ENCODE data around the gene NHERF1. TPM values are rescaled to one million over a fixed set of nuclear protein-coding genes. Genes with fewer than 3 reads are reported as not detected.

The NHERF1 gene
- polyA plus RNA-seq, 1 of the 3 experiments (the other 2 are of a cell fraction): 40.1 TPM

DNA sequence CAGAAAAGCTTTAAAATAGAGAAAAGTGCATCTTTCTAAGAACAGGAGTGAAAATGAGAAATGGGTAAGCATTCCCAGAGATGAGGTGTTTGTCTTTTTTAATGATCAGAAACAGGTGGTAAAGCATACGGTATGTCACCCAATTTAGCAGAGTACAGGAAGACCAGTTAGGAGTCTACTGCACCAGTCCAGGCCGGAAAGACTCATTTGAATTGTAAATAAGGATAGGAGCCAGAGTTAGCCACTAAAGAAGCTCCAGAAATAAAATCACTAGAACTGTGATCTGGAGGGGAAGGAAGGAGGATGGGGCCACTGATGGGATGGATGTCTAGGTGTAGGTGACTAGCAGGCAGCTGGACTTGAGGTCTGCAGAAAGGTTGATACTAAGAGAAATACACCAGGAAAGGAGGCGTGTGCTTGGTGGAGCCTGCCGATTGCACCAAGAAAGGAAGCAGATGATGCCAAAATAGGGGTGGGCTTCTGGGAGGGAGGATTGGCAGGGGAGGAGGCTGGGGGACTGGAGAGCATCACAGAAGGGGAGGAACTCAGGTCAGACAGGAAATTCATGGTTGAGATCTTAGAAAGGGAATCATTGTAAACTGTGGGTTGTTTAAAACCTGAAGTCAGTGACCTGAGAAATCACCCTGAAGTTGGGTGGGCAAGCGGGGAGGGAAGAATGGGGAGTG lies 35.8 kb downstream of the NHERF1 start:
- no peak overlapping the region for H2AFZ ChIP-seq (ENCODE audit: low read depth)
- ChIA-PET CTCF (interaction anchor here (1.0 to 98.1 kb wide), 10 partner anchors 7 to 127 kb away, joined by 3 to 3869 read pairs (median 30); partner anchors contain the start of genes FDXR, GRIN2C, NHERF1 and RAB37), POLR2A (interaction anchor here (0.7 kb wide), 1 partner anchor 172 kb away, joined by 3 read pairs; no protein-coding TSS in a partner anchor)
- H3K27ac ChIP-seq (ENCODE audit: low read depth in 2 of 2, low read length in 1 of 2): no peak overlapping the region
- whole genome bisulfite sequencing (ENCODE audit: low lambda C conversion rate): 88% methylated on average over 5 of the region's 5 CpGs
- no peaks in the 10 kb centered on the region for H3F3A ChIP-seq (replicated peaks; ENCODE audit: insufficient read depth)
- no peak overlapping the region for H3K9ac ChIP-seq
- H3K79me2 ChIP-seq (ENCODE audit: insufficient read depth): no peaks in the 10 kb centered on the region; the same call in 1 of the 2 replicates
- no peaks in the 10 kb centered on the region for H3K9me3 ChIP-seq
- TF ChIP-seq, protein P1, sequence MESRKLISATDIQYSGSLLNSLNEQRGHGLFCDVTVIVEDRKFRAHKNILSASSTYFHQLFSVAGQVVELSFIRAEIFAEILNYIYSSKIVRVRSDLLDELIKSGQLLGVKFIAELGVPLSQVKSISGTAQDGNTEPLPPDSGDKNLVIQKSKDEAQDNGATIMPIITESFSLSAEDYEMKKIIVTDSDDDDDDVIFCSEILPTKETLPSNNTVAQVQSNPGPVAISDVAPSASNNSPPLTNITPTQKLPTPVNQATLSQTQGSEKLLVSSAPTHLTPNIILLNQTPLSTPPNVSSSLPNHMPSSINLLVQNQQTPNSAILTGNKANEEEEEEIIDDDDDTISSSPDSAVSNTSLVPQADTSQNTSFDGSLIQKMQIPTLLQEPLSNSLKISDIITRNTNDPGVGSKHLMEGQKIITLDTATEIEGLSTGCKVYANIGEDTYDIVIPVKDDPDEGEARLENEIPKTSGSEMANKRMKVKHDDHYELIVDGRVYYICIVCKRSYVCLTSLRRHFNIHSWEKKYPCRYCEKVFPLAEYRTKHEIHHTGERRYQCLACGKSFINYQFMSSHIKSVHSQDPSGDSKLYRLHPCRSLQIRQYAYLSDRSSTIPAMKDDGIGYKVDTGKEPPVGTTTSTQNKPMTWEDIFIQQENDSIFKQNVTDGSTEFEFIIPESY (IDR thresholded peaks at IDR 0.05; ENCODE audit: borderline replicate concordance, low read depth): no peak
- TF ChIP-seq GATA2 (CRISPR knock-in tag; IDR thresholded peaks at IDR 0.05): no peak
- TF ChIP-seq MEF2A (IDR thresholded peaks at IDR 0.05; ENCODE audit: borderline replicate concordance, low read depth): no peak
- TF ChIP-seq, protein P2, sequence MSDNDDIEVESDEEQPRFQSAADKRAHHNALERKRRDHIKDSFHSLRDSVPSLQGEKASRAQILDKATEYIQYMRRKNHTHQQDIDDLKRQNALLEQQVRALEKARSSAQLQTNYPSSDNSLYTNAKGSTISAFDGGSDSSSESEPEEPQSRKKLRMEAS (IDR thresholded peaks at IDR 0.05; ENCODE audit: low read depth): no peak
- TF ChIP-seq RAD21 (IDR thresholded peaks at IDR 0.05; ENCODE audit: low read length): no peak
- TF ChIP-seq TCF12 (IDR thresholded peaks at IDR 0.05): no peak
- no peak for TF ChIP-seq MXI1 (IDR thresholded peaks at IDR 0.05; ENCODE audit: low read depth, low read length)
- H3K4me2 ChIP-seq: no peak overlapping the region
- no peak overlapping the region for H3K4me3 ChIP-seq (ENCODE audit: low read depth in 2 of 2, low read length in 1 of 2)
- no peak for DNase-seq
- H3K4me1 ChIP-seq (ENCODE audit: control insufficient read depth in 1 of 2, insufficient read depth in 2 of 2, low read depth in 1 of 2, low read length in 1 of 2): no peaks in the 10 kb centered on the region
- H4K20me1 ChIP-seq (ENCODE audit: insufficient read depth): no peaks in the 10 kb centered on the region
- no peaks in the 10 kb centered on the region for H3K27me3 ChIP-seq (ENCODE audit: insufficient read depth)
- no peaks in the 10 kb centered on the region for H3K9me2 ChIP-seq
- peaks cover 6 to 23% of the 10 kb centered on the region in 2 experiments for H3K36me3 ChIP-seq (replicated peaks in 1 of 2; ENCODE audit: control insufficient read depth in 1 of 2, insufficient read depth in 2 of 2, low read length in 1 of 2)

DNA sequence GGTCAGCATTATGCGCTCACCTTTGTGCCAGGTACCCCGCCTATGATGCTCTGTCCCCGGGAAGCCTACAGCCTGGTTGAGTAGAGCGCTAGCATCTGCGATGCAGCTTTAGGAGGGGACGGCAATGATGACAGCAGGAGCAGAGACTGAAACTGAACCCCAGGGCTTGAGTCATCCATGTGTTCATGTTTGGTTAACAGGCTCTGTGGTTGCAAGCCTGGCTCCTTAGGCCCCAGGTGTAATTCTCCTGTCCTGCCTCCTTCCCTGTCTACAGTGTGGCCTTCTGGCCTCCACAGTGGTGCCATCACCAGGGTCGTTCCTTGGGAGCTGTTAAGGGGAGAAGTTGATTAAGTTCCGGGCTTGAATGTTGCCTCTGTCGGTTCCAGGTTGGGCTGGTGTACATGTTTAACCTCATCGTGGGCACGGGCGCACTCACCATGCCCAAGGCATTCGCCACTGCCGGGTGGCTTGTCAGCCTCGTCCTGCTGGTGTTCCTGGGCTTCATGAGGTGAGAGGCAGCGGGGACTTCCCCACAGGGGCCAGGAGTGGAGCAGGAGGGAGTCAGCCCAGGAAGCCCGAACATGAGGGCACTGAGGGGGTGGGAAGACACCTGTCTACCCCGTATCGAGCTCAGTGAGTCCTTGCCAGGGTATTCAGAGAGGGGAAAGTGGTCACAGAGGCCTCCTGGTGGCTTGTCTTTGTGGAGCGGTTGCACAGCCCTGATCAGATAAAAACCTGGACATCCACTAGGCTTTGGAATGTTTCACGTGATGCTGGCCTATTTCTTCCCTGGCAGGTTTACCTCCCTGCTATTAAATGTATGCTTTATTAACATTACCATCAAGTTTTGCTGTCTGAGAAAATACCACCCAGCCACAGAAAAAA lies 36.9 kb downstream of the NHERF1 start:
- POLR2A ChIA-PET: no interaction called here
- Histone ChIP-seq H3K9ac (no peak overlapping the region), H3K9me3 (no peaks in the 10 kb centered on the region), H3K4me3 (ENCODE audit: low read depth in 2 of 2, low read length in 1 of 2) (no peak overlapping the region), H3K27ac (ENCODE audit: low read depth in 2 of 2, low read length in 1 of 2) (no peak overlapping the region), H3K4me2 (no peak overlapping the region), H3K79me2 (ENCODE audit: insufficient read depth) (no peaks in the 10 kb centered on the region; the same call in 1 of the 2 replicates), H2AFZ (ENCODE audit: low read depth) (no peak overlapping the region), H3K9me2 (no peaks in the 10 kb centered on the region), H3K27me3 (ENCODE audit: insufficient read depth) (no peaks in the 10 kb centered on the region), H3K36me3 (replicated peaks in 1 of 2; ENCODE audit: control insufficient read depth in 1 of 2, insufficient read depth in 2 of 2, low read length in 1 of 2) (peaks cover 11 to 20% of the 10 kb centered on the region in 2 experiments), H4K20me1 (ENCODE audit: insufficient read depth) (no peaks in the 10 kb centered on the region), H3K4me1 (ENCODE audit: control insufficient read depth in 1 of 2, insufficient read depth in 2 of 2, low read depth in 1 of 2, low read length in 1 of 2) (no peaks in the 10 kb centered on the region), H3F3A (replicated peaks; ENCODE audit: insufficient read depth) (no peaks in the 10 kb centered on the region)
- peak; percentile 19 for TF ChIP-seq SMC3 (IDR thresholded peaks at IDR 0.05; ENCODE audit: low read depth, low read length)
- TF ChIP-seq RFX5 (IDR thresholded peaks at IDR 0.05; ENCODE audit: low read length): no peak
- TF ChIP-seq GATA2 (CRISPR knock-in tag; IDR thresholded peaks at IDR 0.05): no peak
- TF ChIP-seq MEF2A (IDR thresholded peaks at IDR 0.05; ENCODE audit: borderline replicate concordance, low read depth): no peak
- TF ChIP-seq, protein P3, sequence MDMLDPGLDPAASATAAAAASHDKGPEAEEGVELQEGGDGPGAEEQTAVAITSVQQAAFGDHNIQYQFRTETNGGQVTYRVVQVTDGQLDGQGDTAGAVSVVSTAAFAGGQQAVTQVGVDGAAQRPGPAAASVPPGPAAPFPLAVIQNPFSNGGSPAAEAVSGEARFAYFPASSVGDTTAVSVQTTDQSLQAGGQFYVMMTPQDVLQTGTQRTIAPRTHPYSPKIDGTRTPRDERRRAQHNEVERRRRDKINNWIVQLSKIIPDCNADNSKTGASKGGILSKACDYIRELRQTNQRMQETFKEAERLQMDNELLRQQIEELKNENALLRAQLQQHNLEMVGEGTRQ (IDR thresholded peaks at IDR 0.05; ENCODE audit: borderline replicate concordance, low read depth, low read length): no peak
- TF ChIP-seq ELF1 (IDR thresholded peaks at IDR 0.05): no peak
- TF ChIP-seq, protein P4, sequence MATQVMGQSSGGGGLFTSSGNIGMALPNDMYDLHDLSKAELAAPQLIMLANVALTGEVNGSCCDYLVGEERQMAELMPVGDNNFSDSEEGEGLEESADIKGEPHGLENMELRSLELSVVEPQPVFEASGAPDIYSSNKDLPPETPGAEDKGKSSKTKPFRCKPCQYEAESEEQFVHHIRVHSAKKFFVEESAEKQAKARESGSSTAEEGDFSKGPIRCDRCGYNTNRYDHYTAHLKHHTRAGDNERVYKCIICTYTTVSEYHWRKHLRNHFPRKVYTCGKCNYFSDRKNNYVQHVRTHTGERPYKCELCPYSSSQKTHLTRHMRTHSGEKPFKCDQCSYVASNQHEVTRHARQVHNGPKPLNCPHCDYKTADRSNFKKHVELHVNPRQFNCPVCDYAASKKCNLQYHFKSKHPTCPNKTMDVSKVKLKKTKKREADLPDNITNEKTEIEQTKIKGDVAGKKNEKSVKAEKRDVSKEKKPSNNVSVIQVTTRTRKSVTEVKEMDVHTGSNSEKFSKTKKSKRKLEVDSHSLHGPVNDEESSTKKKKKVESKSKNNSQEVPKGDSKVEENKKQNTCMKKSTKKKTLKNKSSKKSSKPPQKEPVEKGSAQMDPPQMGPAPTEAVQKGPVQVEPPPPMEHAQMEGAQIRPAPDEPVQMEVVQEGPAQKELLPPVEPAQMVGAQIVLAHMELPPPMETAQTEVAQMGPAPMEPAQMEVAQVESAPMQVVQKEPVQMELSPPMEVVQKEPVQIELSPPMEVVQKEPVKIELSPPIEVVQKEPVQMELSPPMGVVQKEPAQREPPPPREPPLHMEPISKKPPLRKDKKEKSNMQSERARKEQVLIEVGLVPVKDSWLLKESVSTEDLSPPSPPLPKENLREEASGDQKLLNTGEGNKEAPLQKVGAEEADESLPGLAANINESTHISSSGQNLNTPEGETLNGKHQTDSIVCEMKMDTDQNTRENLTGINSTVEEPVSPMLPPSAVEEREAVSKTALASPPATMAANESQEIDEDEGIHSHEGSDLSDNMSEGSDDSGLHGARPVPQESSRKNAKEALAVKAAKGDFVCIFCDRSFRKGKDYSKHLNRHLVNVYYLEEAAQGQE (IDR thresholded peaks at IDR 0.05; ENCODE audit: low read depth, low read length): no peak
- WGBS (ENCODE audit: low lambda C conversion rate): 88% methylated on average over 13 of the region's 21 CpGs
- CTCF ChIA-PET: interaction anchor here (1.0 to 98.1 kb wide), 7 partner anchors 14 to 128 kb away, joined by 4 to 3869 read pairs (median 49); partner anchors contain the start of genes FDXR, GRIN2C, NHERF1 and RAB37
- no peak for DNase-seq

Measured in SK-N-SH (cell line).